ENCODE results near the gene PRDM16.

DNA sequence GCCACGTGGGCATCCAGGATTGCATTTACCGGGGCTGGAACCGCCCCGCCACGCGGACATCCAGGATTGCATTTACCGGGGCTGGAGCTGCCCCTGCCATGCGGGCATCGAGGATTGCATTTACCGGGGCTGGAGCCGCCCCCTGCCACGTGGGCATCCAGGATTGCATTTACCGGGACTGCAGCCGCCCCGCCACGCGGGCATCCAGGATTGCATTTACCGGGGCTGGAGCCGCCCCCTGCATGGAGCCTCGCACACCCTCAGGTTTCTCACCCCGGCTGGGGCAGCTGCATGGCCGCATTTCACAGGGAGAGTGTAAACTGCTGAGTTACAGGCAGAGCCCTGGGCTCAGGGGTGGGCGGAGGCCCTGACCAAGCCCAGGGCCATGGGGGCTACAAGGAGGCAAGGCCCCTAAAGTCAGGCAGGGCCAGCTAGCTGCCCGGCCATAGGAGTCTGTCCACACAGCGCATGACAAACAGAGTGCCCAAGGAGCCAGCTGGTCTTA is 218.7 kb downstream of the PRDM16 start:
- TF ChIP-seq, protein P1, sequence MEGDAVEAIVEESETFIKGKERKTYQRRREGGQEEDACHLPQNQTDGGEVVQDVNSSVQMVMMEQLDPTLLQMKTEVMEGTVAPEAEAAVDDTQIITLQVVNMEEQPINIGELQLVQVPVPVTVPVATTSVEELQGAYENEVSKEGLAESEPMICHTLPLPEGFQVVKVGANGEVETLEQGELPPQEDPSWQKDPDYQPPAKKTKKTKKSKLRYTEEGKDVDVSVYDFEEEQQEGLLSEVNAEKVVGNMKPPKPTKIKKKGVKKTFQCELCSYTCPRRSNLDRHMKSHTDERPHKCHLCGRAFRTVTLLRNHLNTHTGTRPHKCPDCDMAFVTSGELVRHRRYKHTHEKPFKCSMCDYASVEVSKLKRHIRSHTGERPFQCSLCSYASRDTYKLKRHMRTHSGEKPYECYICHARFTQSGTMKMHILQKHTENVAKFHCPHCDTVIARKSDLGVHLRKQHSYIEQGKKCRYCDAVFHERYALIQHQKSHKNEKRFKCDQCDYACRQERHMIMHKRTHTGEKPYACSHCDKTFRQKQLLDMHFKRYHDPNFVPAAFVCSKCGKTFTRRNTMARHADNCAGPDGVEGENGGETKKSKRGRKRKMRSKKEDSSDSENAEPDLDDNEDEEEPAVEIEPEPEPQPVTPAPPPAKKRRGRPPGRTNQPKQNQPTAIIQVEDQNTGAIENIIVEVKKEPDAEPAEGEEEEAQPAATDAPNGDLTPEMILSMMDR (conservative IDR thresholded peaks at IDR 0.05): no peak
- TF ChIP-seq ZFX (IDR thresholded peaks at IDR 0.05): no peak

Measured in C4-2B (cell line).